K562 (cell line): ENCODE data around the gene CYTH4. TPM values are rescaled to one million over a fixed set of nuclear protein-coding genes. Genes with fewer than 3 reads are reported as not detected.

Experiments
- ATAC-seq: fragments of 200-7000 bp; cut with Tn5 transposase; 3 replicates; pipeline ENCODE4 v1.9.1; 2020; ENCODE audit warnings: moderate library complexity
- BruUV-seq: library from RNA; stranded (reverse); fragments of 400-500 nt; replicated peaks from 2 replicates; lab custom pipeline; 2021; lab: Mats Ljungman, UMichigan
- CTCF ChIA-PET: fragments of 300-600 bp; formaldehyde crosslinking; extraction: SDS; loops from one replicate; lab custom pipeline; 2021; ENCODE audit warnings: low intra/inter-chr PET ratio; lab: Yijun Ruan, JAX
- POLR2A ChIA-PET: fragments of 300-600, 350-650 bp; sonication (Branson Sonifier 250); formaldehyde crosslinking; extraction: SDS; loops from one replicate; lab custom pipeline; 2021; ENCODE audit warnings: antibody characterized with exemption, inconsistent platforms; lab: Yijun Ruan, JAX
- DNase-seq, 4 experiments: peaks; one replicate each; pipeline versions ENCODE4 v3.0.0 to v3.0.0-alpha.2; 2011 to 2018; ENCODE audit warnings: low spot score in 3 of 4, mixed read lengths in 3 of 4; ENCODE audit errors: extremely low read depth in 1 of 4
- FAIRE-seq: peaks from 2 replicates; lab custom pipeline; 2011; peaks lifted over from hg19 to GRCh38; lab: Jason Lieb, UNC
- H2AFZ ChIP-seq: 2 replicates; pipeline ENCODE4 v1.6.0; 2011; ENCODE audit warnings: low read depth, low read length, control low read depth, inconsistent platforms
- H3K27ac ChIP-seq: fragments of 200-600 bp; 3 replicates; pipeline ENCODE4 v1.8.0; 2011; ENCODE audit warnings: low read depth, mild to moderate bottlenecking, control low read depth, inconsistent platforms, low read length, moderate library complexity, mixed read lengths; ENCODE audit errors: extremely low read depth
- H3K27me3 ChIP-seq, 2 experiments: fragments of 300-600 bp in 1 of 2; 2 replicates in 1 of 2; 3 replicates in 1 of 2; pipeline versions ENCODE4 v1.6.0 to v1.8.0; 2011; ENCODE audit warnings: inconsistent platforms in 2 of 2, low read length in 2 of 2, mild to moderate bottlenecking in 1 of 2, mixed read lengths in 1 of 2, moderate library complexity in 1 of 2; ENCODE audit not compliant: control insufficient read depth in 2 of 2, insufficient read depth in 2 of 2
- H3K36me3 ChIP-seq: fragments of 300-600 bp; 3 replicates; pipeline ENCODE4 v1.8.0; 2011; ENCODE audit warnings: mild to moderate bottlenecking, low read length, inconsistent platforms; ENCODE audit not compliant: control insufficient read depth, insufficient read depth
- H3K4me1 ChIP-seq, 2 experiments: fragments of 200-600 bp in 1 of 2; replicated peaks in 1 of 2; 2 replicates in 1 of 2; 3 replicates in 1 of 2; pipeline versions ENCODE4 v1.5.1 to v1.8.0; 2011; ENCODE audit warnings: inconsistent platforms in 2 of 2, low read length in 2 of 2, mild to moderate bottlenecking in 1 of 2, mixed read lengths in 1 of 2, moderate library complexity in 1 of 2; ENCODE audit not compliant: control insufficient read depth in 2 of 2, insufficient read depth in 2 of 2
- H3K4me2 ChIP-seq: 2 replicates; pipeline ENCODE4 v1.6.1; 2011; ENCODE audit warnings: low read length, control low read depth, inconsistent platforms, mixed read lengths; ENCODE audit not compliant: insufficient read depth
- H3K4me3 ChIP-seq: fragments of 200-600 bp; sonication (generic), shearing (Covaris generic); 2 replicates; pipeline ENCODE4 v1.5.1; 2016; ENCODE audit warnings: control low read depth, inconsistent platforms
- H3K79me2 ChIP-seq: fragments of 200-600 bp; 3 replicates; pipeline ENCODE4 v1.8.0; 2011; ENCODE audit warnings: low read length, inconsistent platforms; ENCODE audit not compliant: control insufficient read depth, insufficient read depth
- H3K9ac ChIP-seq, 2 experiments: 2 replicates each; pipeline versions ENCODE4 v1.6.0 to v1.6.1; 2011; ENCODE audit warnings: low read depth in 2 of 2, low read length in 2 of 2, control low read depth in 1 of 2, inconsistent platforms in 1 of 2, mild to moderate bottlenecking in 1 of 2, mixed read lengths in 1 of 2; ENCODE audit not compliant: insufficient read depth in 1 of 2
- H3K9me1 ChIP-seq: one replicate; pipeline ENCODE4 v1.6.0; 2011; ENCODE audit warnings: inconsistent platforms, mild to moderate bottlenecking, low read length, moderate library complexity; ENCODE audit not compliant: control insufficient read depth, insufficient read depth
- H3K9me3 ChIP-seq: replicated peaks from 2 replicates; pipeline ENCODE4 v1.5.1; 2011; ENCODE audit warnings: low read depth, low read length, inconsistent platforms; ENCODE audit not compliant: control insufficient read depth, insufficient read depth
- H4K20me1 ChIP-seq: replicated peaks from 2 replicates; pipeline ENCODE4 v1.6.1; 2011; ENCODE audit warnings: low read length, inconsistent platforms, mixed read lengths; ENCODE audit not compliant: control insufficient read depth, insufficient read depth
- HMGN3 ChIP-seq: IDR thresholded peaks from 2 replicates; pipeline ENCODE4 v1.6.1; 2011; ENCODE audit warnings: borderline replicate concordance, low read depth, mild to moderate bottlenecking, mixed read lengths, low read length; ENCODE audit not compliant: insufficient read length; ENCODE audit errors: extremely low read depth
- JUND ChIP-seq, 2 experiments: IDR thresholded peaks; 2 replicates in 1 of 2; 3 replicates in 1 of 2; pipeline ENCODE4 v1.6.1; 2011; ENCODE audit warnings: borderline replicate concordance in 2 of 2, low read depth in 2 of 2, low read length in 2 of 2, improper control_type of control experiment in 1 of 2, missing biosample characterization in 1 of 2, missing genetic modification characterization in 1 of 2, missing genetic modification reagents in 1 of 2
- MAFF ChIP-seq: IDR thresholded peaks from 2 replicates; pipeline ENCODE4 v1.6.1; 2012; ENCODE audit warnings: low read length, improper control_type of control experiment
- SRF ChIP-seq, 2 experiments: fragments of 250-450, 450-650 bp in 1 of 2; sonication (Bioruptor Pico) in 1 of 2; sonication (generic) in 1 of 2; formaldehyde crosslinking; IDR thresholded peaks; 2 replicates each; pipeline versions ENCODE4 v1.5.0 to v1.5.1; 2020 to 2022; ENCODE audit warnings: mild to moderate bottlenecking in 1 of 2, missing genetic modification reagents in 1 of 2
- SUPT5H ChIP-seq: fragments of 450-650 bp; IDR thresholded peaks from 2 replicates; pipeline ENCODE4 v1.6.1; 2016
- YY1 ChIP-seq, 3 experiments: IDR thresholded peaks; 2 replicates each; pipeline ENCODE4 v1.6.1; 2011; ENCODE audit warnings: low read length in 2 of 3, mild to moderate bottlenecking in 2 of 3, moderate library complexity in 2 of 3, borderline replicate concordance in 1 of 3, control low read depth in 1 of 3, low read depth in 1 of 3; ENCODE audit not compliant: insufficient read depth in 3 of 3, insufficient replicate concordance in 2 of 3, control insufficient read depth in 1 of 3, insufficient read length in 1 of 3; ENCODE audit errors: extremely low read depth in 1 of 3
- ZFP1 ChIP-seq: fragments of 450-650 bp; formaldehyde crosslinking; IDR thresholded peaks from 2 replicates; pipeline ENCODE4 v1.4.0; 2020; ENCODE audit warnings: mild to moderate bottlenecking, mixed read lengths
- ZNF121 ChIP-seq: sonication (generic); formaldehyde crosslinking; conservative IDR thresholded peaks from 2 replicates; pipeline ENCODE4 v1.8.0; 2022; ENCODE audit warnings: missing genetic modification reagents
- ZNF507 ChIP-seq: conservative IDR thresholded peaks from 2 replicates; pipeline ENCODE4 v1.6.1; 2017; ENCODE audit warnings: missing genetic modification characterization, missing compliant biosample characterization
- WGBS: fragments of 100-300 bp; shearing (Covaris generic); methylation state at CpG from one replicate; pipeline ENCODE4 v1.1.6; 2016; ENCODE audit warnings: low coverage, mixed read lengths; ENCODE audit not compliant: insufficient coverage; ENCODE audit errors: missing lambda C conversion rate; 5-methylcytosine and 5-hydroxymethylcytosine counted together
- in situ Hi-C: fragments of 300-500 bp; cut with MboI; formaldehyde crosslinking; loops from 4 replicates; pipeline ENCODE4 v1.15.0; 2018; ENCODE audit warnings: inconsistent platforms, mixed read lengths
- intact Hi-C: fragments of 100-400 bp; cut with micrococcal nuclease; formaldehyde crosslinking; loops from 2 replicates; pipeline ENCODE4 v1.14.2; 2022
- polyA plus RNA-seq, 8 experiments: library from polyadenylated mRNA; depleted of rRNA in 4 of 8; stranded (reverse) in 5 of 8; unstranded in 3 of 8; fragments of >200 nt; fragmentation: Nextera tagmentation in 2 of 8; fragmentation: Illumina TruSeq in 1 of 8; extraction: Ambion mirVana in 2 of 8; extraction: Trizol in 1 of 8; gene quantifications; 2 replicates each; pipeline versions ENCODE4 v1.2.1 to v1.2.3, GENCODE V29; 2011 to 2014; ENCODE audit warnings: inconsistent platforms in 1 of 8, missing spikeins in 1 of 8
- total RNA-seq, 7 experiments: library from RNA; depleted of rRNA in 6 of 7; stranded (reverse); fragments of >200 nt in 6 of 7; fragmentation: Illumina TruSeq in 2 of 7; extraction: Trizol in 2 of 7; gene quantifications; 2 replicates each; pipeline versions ENCODE4 v1.2.1 to v1.2.3, GENCODE V29; 2011 to 2021; ENCODE audit warnings: low replicate concordance in 1 of 7
- TF ChIP-seq, protein P1 (sequence below): sonication (generic); formaldehyde crosslinking; IDR thresholded peaks from 2 replicates; pipeline ENCODE4 v1.8.0; 2023; ENCODE audit warnings: mild to moderate bottlenecking, missing genetic modification reagents

CYTH4 gene
- total and polyA plus RNA-seq, 9 of the 15 experiments (the other 6 are each of a cell fraction or from before 2014, with no cell fraction given) = 0.03 to 2.0 (median 0.61) TPM; not detected in 1

DNA sequence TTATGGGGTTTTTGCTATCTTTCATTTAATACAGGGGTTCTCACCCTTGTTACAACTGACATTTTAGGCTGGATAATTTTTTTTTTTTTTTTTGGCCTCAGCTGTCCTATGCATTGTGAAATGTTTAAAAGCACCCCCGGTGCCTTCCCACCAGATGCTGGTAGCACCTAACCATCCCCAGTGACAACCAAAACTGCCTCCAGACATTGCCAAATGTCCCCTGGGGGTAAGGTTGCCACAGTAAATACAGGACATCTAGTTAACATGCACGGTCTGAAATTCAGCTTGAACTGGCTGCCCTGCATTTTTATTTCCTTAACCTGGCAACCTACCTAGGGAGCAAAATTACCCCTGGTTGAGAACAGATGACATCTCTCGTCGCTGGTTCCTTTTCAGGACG lies 72.4 kb downstream of the CYTH4 start:
- no peak overlapping the region for H3K4me2 ChIP-seq
- intact Hi-C loops = no loop called here
- DNase-seq (no peak), FAIRE-seq (no peak), ATAC-seq (no peak)
- ChIA-PET POLR2A (no interaction called here), CTCF (no interaction called here)
- in situ Hi-C loops = no loop called here
- TF ChIP-seq ZNF507 (tag) = no peak
- TF ChIP-seq JUND (IDR thresholded peaks at IDR 0.05; ENCODE audit: borderline replicate concordance, low read depth, low read length) = no peak
- no peak for TF ChIP-seq JUND (tag; IDR thresholded peaks at IDR 0.05; ENCODE audit: borderline replicate concordance, low read depth, low read length)
- no peak for TF ChIP-seq MAFF
- no peak for TF ChIP-seq SRF (CRISPR knock-in tag; IDR thresholded peaks at IDR 0.05)
- no peak for TF ChIP-seq YY1 (IDR thresholded peaks at IDR 0.05; ENCODE audit: borderline replicate concordance in 1 of 3, control insufficient read depth in 1 of 3, extremely low read depth in 1 of 3, insufficient read depth in 3 of 3, insufficient read length in 1 of 3, insufficient replicate concordance in 2 of 3, low read depth in 1 of 3, low read length in 2 of 3)
- no peak for TF ChIP-seq HMGN3
- no peak for TF ChIP-seq ZNF121
- no peak for TF ChIP-seq ZFP1 (CRISPR knock-in tag)
- TF ChIP-seq, protein P1, sequence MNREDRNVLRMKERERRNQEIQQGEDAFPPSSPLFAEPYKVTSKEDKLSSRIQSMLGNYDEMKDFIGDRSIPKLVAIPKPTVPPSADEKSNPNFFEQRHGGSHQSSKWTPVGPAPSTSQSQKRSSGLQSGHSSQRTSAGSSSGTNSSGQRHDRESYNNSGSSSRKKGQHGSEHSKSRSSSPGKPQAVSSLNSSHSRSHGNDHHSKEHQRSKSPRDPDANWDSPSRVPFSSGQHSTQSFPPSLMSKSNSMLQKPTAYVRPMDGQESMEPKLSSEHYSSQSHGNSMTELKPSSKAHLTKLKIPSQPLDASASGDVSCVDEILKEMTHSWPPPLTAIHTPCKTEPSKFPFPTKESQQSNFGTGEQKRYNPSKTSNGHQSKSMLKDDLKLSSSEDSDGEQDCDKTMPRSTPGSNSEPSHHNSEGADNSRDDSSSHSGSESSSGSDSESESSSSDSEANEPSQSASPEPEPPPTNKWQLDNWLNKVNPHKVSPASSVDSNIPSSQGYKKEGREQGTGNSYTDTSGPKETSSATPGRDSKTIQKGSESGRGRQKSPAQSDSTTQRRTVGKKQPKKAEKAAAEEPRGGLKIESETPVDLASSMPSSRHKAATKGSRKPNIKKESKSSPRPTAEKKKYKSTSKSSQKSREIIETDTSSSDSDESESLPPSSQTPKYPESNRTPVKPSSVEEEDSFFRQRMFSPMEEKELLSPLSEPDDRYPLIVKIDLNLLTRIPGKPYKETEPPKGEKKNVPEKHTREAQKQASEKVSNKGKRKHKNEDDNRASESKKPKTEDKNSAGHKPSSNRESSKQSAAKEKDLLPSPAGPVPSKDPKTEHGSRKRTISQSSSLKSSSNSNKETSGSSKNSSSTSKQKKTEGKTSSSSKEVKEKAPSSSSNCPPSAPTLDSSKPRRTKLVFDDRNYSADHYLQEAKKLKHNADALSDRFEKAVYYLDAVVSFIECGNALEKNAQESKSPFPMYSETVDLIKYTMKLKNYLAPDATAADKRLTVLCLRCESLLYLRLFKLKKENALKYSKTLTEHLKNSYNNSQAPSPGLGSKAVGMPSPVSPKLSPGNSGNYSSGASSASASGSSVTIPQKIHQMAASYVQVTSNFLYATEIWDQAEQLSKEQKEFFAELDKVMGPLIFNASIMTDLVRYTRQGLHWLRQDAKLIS (CRISPR knock-in tag) = no peak
- no peak for TF ChIP-seq SUPT5H
- H3K79me2 ChIP-seq = no peaks in the 10 kb centered on the region
- H3K4me3 ChIP-seq = no peak overlapping the region
- H3K9me3 ChIP-seq = no peaks in the 10 kb centered on the region
- no peaks in the 10 kb centered on the region for H3K9me1 ChIP-seq
- H3K27ac ChIP-seq = no peak overlapping the region
- H2AFZ ChIP-seq = no peak overlapping the region
- H3K9ac ChIP-seq = no peak overlapping the region
- BruUV-seq = no TSS peak
- H3K4me1 ChIP-seq = no peaks in the 10 kb centered on the region; a peak in 1 of 5 replicates
- no peaks in the 10 kb centered on the region for H3K36me3 ChIP-seq
- WGBS = 3% methylated on average over 4 of the region's 5 CpGs
- 0 out of 2 replicates have a peak, but pooled peaks cover 5% of the 10 kb centered on the region for H4K20me1 ChIP-seq
- H3K27me3 ChIP-seq = peaks cover 12 to 83% of the 10 kb centered on the region in 2 experiments; a peak in 4 of 5 replicates
